GM19438 (cell line): ENCODE measurements around the gene GRAMD1A.

ENCODE experiments used
- ATAC-seq: cut with Tn5 transposase; IDR thresholded peaks from one replicate; pipeline ENCODE4 v1.9.1; 2021; ENCODE audit warnings: low read depth; ENCODE audit not compliant: unreplicated experiment

Gene GRAMD1A

DNA sequence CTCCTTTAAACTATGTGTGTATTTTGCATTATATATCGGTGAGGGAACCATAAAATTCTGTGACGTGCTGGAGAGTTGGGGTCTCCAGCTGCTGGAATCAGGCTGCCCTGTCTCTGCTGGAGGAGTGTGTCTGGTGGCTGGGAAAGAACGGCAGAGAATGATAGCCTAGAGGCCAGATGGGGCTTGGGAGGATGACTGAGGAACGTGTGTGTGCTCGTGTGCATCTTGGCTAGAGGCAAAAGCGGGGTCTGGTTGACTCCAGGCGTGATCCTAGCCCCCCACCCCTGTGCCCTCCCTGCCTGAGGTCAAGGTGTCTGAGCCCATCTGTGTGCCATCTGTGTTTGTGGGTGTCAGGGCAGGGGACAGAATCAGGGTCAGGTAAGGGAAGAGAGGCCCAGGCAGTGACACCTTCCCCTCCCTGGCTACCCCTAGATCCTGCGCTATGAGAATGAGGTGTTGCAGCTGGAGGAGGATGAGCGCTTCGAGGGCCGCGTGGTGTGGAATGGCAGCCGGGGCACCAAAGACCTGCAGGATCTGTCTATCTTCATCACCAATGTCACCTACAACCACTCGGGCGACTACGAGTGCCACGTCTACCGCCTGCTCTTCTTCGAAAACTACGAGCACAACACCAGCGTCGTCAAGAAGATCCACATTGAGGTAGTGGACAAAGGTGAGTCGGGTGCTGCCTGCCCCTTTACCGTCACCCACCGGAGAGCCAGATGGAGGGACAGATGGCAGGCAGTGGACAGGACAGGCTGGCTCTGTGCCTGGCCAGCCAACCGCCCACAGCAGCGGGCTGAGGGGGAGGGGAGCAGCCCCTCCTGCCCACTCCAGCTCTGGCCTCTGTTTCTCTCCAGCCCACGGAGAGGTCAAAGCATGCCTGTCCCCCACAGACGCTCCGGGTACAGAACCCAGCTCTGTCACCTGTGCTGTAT is 33.2 kb downstream of the GRAMD1A start:
- ATAC-seq: no peak

DNA sequence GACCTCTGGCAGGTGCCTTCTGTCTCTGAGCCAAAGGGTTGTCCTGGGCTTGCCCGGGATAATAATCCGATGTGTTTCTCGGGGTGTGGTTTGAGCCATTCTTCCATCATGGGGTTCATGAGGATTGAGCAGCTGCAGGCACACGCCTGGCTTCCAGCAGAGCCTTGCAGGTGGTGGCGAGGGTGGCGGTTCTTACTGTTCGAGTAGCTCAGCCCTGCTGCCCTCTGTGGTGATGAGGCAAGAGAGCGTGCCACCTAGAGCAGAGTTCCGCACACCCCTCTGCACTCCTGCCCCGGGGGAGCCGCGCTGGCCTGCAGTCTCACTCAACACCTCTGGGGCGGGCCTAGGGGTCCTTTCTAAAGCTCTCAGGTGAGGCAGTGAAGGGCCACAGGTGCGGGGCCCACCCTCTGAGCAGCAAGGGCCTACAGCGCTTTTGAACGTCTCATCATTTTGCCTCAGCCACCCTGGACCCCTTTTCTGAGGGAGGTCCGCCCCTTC is 33.9 kb downstream of the GRAMD1A start:
- ATAC-seq: no peak

DNA sequence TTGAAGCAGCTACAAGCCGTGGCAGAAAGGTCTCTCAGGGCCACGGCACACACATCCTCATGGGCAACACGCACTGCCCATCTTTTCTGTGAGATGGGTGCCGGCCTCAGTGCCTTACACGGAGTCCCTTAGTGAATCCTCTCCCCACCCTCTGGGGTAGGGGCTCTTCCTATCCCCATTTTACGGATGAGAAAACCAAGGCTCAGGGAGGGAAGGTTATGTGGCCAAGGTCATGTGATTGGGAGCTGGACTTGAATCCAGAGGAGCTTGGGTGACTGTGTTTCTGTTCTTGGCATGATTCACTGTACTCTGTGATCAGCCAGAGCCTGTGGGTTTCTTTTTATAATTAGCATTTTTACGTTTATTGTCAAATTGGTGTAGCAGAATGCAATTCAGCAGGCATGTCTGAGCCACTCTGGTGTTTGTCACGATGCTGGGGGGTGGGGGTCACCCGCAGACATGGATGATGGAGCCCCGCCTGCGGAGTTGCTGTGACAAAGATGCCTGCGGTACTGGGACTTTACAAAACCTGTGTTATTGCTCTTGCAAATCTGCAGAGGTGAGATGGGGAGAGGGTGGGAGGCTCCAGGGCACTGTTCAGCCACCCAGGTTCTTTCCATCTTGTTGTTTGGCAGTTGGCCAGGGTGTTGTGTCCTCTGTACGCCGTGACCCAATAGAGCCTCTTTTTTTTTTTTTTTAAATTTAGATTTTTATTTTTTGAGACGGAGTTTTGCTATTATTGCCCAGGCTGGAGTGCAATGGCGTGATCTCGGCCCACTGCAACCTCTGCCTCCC is 34.7 kb downstream of the GRAMD1A start:
- ATAC-seq: no peak

- no peak for ATAC-seq
Observed at GRCh38 chr19:35037716-35038622, 37.8 kb downstream of the GRAMD1A start.

DNA sequence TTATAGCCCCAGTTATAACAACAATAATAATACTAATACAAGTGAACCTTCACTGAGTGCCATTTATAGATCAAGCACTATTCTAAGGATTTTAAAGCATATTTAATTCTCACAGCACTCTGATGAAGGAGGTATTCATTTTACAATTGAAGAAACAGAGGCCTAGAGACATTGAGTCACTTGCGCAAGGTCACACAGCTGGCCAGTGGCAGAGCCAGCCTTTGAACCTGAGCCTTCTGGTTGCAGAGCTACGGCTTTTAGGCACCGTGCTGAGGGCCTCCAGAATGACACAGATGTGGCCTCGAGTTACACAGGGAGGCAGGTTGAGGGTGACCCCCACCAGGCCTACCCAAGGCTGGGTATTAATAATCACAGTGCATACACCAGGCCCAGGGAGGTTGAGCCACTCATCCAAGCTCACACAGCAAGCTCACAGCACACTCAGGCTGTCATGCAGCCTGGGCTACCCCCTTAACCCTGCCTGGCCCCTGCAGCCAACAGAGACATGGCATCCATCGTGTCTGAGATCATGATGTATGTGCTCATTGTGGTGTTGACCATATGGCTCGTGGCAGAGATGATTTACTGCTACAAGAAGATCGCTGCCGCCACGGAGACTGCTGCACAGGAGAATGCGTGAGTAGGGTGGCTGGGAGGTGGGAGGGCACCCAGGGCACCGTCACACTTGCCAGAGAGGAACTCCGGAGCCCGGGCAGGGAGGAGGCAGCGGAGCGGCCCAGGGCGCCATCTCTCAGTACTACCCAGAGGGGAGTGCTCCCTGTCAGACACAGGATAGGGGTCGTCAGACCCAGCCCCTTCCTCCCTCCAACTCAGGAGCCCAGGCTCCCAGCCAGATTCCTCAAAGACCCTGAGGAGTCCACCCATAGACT is 38.7 kb downstream of the GRAMD1A start:
- no peak for ATAC-seq

GRCh38 chr19:35039881-35040825 is 40.0 kb downstream of the GRAMD1A start:
- ATAC-seq: no peak

DNA sequence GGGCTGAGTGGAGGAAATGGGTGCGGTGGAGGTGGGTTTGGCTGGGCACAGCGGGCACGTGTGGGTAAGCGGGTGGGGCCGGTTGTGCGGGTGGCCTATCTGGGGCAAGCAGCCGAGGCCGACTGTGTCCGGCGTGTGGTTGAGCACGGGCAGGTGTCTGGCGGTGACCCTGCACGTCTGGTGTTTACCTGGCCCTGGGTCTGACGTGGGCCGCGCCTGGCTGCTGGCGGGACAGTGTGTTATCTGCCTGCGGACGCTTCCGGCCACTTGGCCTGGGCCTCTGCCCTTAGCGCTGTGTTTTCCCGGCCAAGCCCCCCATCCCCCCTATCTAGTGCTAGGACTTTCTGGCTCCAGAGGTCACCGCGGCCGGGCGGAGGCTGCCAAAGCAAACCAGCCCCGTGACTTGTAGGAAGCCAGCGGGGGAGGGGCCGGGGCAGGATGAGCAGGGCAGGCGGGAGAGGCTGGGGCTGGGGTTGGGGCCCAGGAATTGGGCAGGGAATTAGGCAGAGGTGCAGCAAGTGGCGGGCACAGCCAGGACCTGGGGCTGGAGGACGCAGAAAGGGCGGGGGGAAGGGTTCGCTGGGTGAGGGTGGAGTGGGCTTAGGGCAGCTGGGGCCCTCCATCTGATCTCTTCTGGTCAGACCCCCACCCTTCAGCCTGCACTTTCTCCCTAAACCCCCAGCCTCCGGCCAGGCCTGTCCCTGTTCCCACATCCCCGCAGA is 40.9 kb downstream of the GRAMD1A start:
- ATAC-seq: no peak

DNA sequence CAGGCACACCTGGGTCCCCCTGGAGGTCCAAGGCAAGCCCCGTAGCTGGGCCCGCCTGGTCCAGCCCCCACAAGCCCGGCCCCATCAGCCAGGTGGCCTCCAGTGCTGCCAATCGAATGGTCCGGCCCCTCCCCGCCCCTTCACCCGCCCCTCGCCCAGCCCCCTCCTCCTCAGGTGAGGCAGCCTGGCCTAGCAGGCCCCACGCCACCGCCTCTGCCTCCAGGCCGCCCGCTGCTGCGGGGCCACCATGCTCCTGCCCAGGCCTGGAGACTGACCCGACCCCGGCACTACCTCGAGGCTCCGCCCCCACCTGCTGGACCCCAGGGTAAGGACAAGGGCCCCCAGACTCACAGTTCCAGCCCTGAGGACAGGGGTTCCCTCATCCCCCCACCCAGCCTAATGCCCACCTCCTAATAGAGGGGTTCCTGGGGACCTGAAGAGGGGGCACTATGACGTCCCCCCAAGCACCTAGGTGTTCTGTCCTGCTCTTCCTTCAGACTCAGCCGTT is 41.5 kb downstream of the GRAMD1A start, which contains the start of gene HPN:
HPN (plus strand) TSS at position 174 of the 508 bp plus-strand sequence. CDS start 786 bp downstream, outside the sequence.
- no peak for ATAC-seq

- no peak for ATAC-seq
Observed at GRCh38 chr19:35042056-35042730, 42.1 kb downstream of the GRAMD1A start.

- no peak for ATAC-seq
Observed at GRCh38 chr19:35042954-35043604, 43.0 kb downstream of the GRAMD1A start.

DNA sequence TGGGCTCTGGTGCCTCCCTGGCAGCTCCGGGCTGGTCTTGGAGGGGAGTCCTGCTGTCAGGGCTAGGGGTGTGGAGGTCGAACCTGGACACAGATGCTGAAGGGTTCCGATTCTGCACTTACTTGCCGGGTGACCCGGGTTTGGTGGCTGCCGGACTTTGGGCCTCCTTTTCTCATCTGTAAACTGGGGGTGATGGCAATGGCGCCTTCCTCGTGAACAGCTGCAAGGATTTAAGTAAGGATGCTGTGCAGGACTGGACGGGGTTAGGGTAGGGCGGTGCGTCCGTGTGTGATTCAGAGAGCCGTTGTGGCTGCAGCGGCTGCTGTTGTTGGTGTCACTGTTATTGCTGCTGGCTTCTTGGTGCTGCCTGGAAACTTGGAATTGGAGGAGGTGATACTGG is 43.8 kb downstream of the GRAMD1A start:
- no peak for ATAC-seq

GRCh38 chr19:35044317-35045117 is 44.4 kb downstream of the GRAMD1A start:
- no peak for ATAC-seq

GRCh38 chr19:35045667-35046300 is 45.7 kb downstream of the GRAMD1A start:
- ATAC-seq: peak; percentile 77

- no peak for ATAC-seq
Observed at GRCh38 chr19:35046461-35046860, 46.3 kb downstream of the GRAMD1A start.

GRCh38 chr19:35048911-35049411 is 48.8 kb downstream of the GRAMD1A start:
- ATAC-seq: no peak
